GM12864 (cell line): ENCODE measurements around the gene C11orf21.

Source experiments
- DNase-seq: peaks from one replicate; pipeline ENCODE4 v3.0.0-alpha.2; 2011; ENCODE audit warnings: low read depth
- H3K4me3 ChIP-seq: 2 replicates; pipeline ENCODE4 v1.5.1; 2011; ENCODE audit warnings: mild to moderate bottlenecking, low read depth, low read length, control low read depth
- TF ChIP-seq, protein P1 (sequence below): IDR thresholded peaks from 2 replicates; pipeline ENCODE4 v1.5.1; 2011; ENCODE audit warnings: low read depth, mild to moderate bottlenecking, moderate library complexity, low read length, control low read depth, inconsistent platforms; ENCODE audit errors: missing control alignments

C11orf21 gene

DNA sequence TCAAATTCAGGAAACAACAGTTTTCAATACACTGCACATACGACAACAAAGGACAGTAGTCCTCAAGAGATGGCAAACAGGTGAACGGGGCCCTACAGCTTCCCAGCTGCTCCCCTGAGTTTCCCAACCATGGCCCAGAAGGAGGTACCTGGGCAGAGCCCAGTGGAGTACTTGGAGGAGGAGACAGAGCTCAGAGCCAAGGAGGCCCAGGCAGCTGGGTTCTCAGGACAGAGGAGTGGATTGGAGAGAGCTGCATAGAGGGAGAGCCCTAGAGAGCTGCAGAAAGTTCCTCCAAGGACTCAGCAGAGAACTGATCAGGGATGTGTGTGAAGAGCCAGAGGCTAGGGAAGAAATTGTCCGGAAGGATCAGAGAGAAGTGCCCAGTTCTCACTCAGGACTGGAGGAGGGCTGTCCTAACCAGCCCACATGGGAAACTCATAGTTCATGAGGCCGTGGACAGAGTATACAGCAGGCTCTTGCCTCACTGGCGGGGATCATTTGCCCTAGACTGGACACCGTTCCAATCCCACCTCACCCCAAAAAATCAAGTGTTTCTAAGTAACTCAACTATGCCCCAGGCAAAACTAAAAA lies 23.7 kb downstream of the C11orf21 start:
- no peak for DNase-seq
- TF ChIP-seq, protein P1, sequence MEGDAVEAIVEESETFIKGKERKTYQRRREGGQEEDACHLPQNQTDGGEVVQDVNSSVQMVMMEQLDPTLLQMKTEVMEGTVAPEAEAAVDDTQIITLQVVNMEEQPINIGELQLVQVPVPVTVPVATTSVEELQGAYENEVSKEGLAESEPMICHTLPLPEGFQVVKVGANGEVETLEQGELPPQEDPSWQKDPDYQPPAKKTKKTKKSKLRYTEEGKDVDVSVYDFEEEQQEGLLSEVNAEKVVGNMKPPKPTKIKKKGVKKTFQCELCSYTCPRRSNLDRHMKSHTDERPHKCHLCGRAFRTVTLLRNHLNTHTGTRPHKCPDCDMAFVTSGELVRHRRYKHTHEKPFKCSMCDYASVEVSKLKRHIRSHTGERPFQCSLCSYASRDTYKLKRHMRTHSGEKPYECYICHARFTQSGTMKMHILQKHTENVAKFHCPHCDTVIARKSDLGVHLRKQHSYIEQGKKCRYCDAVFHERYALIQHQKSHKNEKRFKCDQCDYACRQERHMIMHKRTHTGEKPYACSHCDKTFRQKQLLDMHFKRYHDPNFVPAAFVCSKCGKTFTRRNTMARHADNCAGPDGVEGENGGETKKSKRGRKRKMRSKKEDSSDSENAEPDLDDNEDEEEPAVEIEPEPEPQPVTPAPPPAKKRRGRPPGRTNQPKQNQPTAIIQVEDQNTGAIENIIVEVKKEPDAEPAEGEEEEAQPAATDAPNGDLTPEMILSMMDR, result no peak
- no peak overlapping the region for H3K4me3 ChIP-seq

GRCh38 chr11:2277008-2277346 lies 24.7 kb downstream of the C11orf21 start:
- TF ChIP-seq, protein P1, result no peak
- no peak for DNase-seq
- no peak overlapping the region for H3K4me3 ChIP-seq

GRCh38 chr11:2276280-2277007 lies 25.3 kb downstream of the C11orf21 start:
- TF ChIP-seq, protein P1, result no peak
- no peak overlapping the region for H3K4me3 ChIP-seq
- no peak for DNase-seq

GRCh38 chr11:2275334-2276279 lies 26.1 kb downstream of the C11orf21 start:
- H3K4me3 ChIP-seq, result no peak overlapping the region
- DNase-seq, result no peak
- TF ChIP-seq, protein P1, result no peak

DNA sequence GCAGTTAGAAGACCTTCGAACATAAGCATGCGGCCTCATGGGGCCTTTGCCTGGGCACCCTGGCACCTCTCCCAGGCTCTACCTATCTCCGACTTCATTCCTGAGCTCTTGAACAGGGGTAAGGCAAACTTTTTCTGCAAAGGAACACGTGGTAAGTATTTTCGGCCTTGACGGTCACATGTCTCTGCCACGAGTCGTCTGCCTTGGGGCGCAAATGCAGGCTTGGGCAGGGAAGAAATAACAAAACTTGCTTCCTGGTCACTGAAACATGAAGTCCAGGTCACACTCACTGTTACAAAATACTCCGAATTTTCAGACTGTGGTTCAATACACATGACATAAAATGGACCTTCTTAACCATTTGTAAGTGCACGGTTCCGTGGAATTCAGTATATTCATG lies 27.9 kb downstream of the C11orf21 start:
- H3K4me3 ChIP-seq, result no peak overlapping the region
- TF ChIP-seq, protein P1, result no peak

DNA sequence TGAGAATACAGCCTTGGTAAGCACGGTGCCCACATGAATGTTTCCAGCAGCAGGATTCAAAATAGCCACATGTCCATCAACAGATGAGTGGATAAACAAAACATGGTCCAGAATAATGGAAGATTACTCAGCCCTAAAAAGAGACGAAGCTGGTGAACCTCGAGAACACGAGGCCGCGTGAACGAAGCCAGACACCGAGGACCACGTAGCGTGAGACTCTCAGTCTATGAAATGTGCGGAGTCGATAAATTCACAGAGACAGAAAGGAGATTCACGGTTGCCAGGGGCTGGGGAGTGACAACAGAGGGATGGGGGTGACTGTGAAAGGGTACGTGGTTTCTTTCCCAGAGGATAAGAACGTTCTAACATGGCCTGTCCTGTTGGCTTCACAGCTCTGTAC lies 28.4 kb downstream of the C11orf21 start:
- H3K4me3 ChIP-seq, result no peak overlapping the region
- no peak for DNase-seq
- TF ChIP-seq, protein P1, result no peak

More for the DNA sequence above, 27.9 kb downstream of the C11orf21 start:
- DNase-seq, result no peak
